T-helper 1 cell treated with Interleukin-12 subunit alpha and Interleukin-12 subunit beta and Interleukin-4 antibody, amounts not matched to agents 30 μg/mL and 1 μg/mL, for 36 hours (primary cell): ENCODE data around the gene KIR3DL2.
"Not testable (repeated sequence)": the region's sequence is repeated elsewhere in the genome, so short reads cannot be mapped to it uniquely, and the experiment has no call there.

Experiments
- H3K27ac Mint-ChIP-seq: one replicate; pipeline ENCODE4 v1.8.0; 2021; ENCODE audit warnings: mild to moderate bottlenecking, mixed read lengths
- H3K27me3 Mint-ChIP-seq: one replicate; pipeline ENCODE4 v1.8.0; 2021; ENCODE audit warnings: low read depth, mixed read lengths
- H3K36me3 Mint-ChIP-seq: one replicate; pipeline ENCODE4 v1.8.0; 2021; ENCODE audit warnings: low read depth, mixed read lengths
- H3K4me1 Mint-ChIP-seq: one replicate; pipeline ENCODE4 v1.8.0; 2021; ENCODE audit warnings: low read depth, mixed read lengths
- H3K4me3 Mint-ChIP-seq: one replicate; pipeline ENCODE4 v1.8.0; 2021; ENCODE audit warnings: mild to moderate bottlenecking, moderate library complexity, mixed read lengths
- H3K9me3 Mint-ChIP-seq: one replicate; pipeline ENCODE4 v1.8.0; 2021; ENCODE audit warnings: mixed read lengths

The KIR3DL2 gene

GRCh38 chr19:54850061-54850640 is at the start of gene KIR3DL2:
Gene KIR3DL2 (plus strand): TSS chr19:54850443. CDS start chr19:54850476, 33 bp downstream.
- H3K36me3 Mint-ChIP-seq, H3K4me1 Mint-ChIP-seq, H3K27me3 Mint-ChIP-seq, H3K4me3 Mint-ChIP-seq, H3K27ac Mint-ChIP-seq, H3K9me3 Mint-ChIP-seq: not testable (repeated sequence)

GRCh38 chr19:54803410-54803809 is 46.8 kb upstream of the KIR3DL2 start, which contains the start of gene KIR2DL4:
Gene KIR2DL4 (plus strand): TSS chr19:54803610. CDS start chr19:54803652, 42 bp downstream.
- H3K27me3 Mint-ChIP-seq = peaks cover 6% of the 10 kb centered on the region
- H3K4me3 Mint-ChIP-seq = no peak within 1 kb of the TSS
- no peaks in the 10 kb centered on the region for H3K4me1 Mint-ChIP-seq
- H3K36me3 Mint-ChIP-seq = no peaks in the 10 kb centered on the region
- no peaks in the 10 kb centered on the region for H3K9me3 Mint-ChIP-seq
- no peak within 1 kb of the TSS for H3K27ac Mint-ChIP-seq

- peaks cover 6% of the 10 kb centered on the region for H3K27me3 Mint-ChIP-seq
- H3K4me1 Mint-ChIP-seq = no peaks in the 10 kb centered on the region
- no peaks in the 10 kb centered on the region for H3K9me3 Mint-ChIP-seq
- H3K36me3 Mint-ChIP-seq = no peaks in the 10 kb centered on the region
- no peak overlapping the region for H3K4me3 Mint-ChIP-seq
- no peak overlapping the region for H3K27ac Mint-ChIP-seq
Observed at GRCh38 chr19:54804101-54804500, 46.1 kb upstream of the KIR3DL2 start.

GRCh38 chr19:54804571-54804970 is 45.7 kb upstream of the KIR3DL2 start:
- no peaks in the 10 kb centered on the region for H3K9me3 Mint-ChIP-seq
- H3K36me3 Mint-ChIP-seq = no peaks in the 10 kb centered on the region
- no peak overlapping the region for H3K27ac Mint-ChIP-seq
- H3K4me1 Mint-ChIP-seq = no peaks in the 10 kb centered on the region
- no peak overlapping the region for H3K4me3 Mint-ChIP-seq
- peaks cover 6% of the 10 kb centered on the region for H3K27me3 Mint-ChIP-seq

- no peaks in the 10 kb centered on the region for H3K36me3 Mint-ChIP-seq
- H3K27me3 Mint-ChIP-seq = peaks cover 6% of the 10 kb centered on the region
- H3K27ac Mint-ChIP-seq = no peak overlapping the region
- H3K4me3 Mint-ChIP-seq = no peak overlapping the region
- peaks cover 6% of the 10 kb centered on the region for H3K9me3 Mint-ChIP-seq
- H3K4me1 Mint-ChIP-seq = no peaks in the 10 kb centered on the region
Observed at GRCh38 chr19:54805665-54806515, 44.4 kb upstream of the KIR3DL2 start.

GRCh38 chr19:54806516-54806838 is 43.8 kb upstream of the KIR3DL2 start:
- H3K27me3 Mint-ChIP-seq = peaks cover 6% of the 10 kb centered on the region

GRCh38 chr19:54814571-54814970 is 35.7 kb upstream of the KIR3DL2 start:
- not testable (repeated sequence) for H3K36me3 Mint-ChIP-seq, H3K27ac Mint-ChIP-seq, H3K9me3 Mint-ChIP-seq, H3K27me3 Mint-ChIP-seq, H3K4me3 Mint-ChIP-seq, H3K4me1 Mint-ChIP-seq

More at GRCh38 chr19:54806516-54806838, 43.8 kb upstream of the KIR3DL2 start:
- Mint-ChIP-seq H3K27ac (no peak overlapping the region), H3K9me3 (peaks cover 6% of the 10 kb centered on the region), H3K4me3 (no peak overlapping the region), H3K36me3 (no peaks in the 10 kb centered on the region), H3K4me1 (no peaks in the 10 kb centered on the region)

- not testable (repeated sequence) for H3K36me3 Mint-ChIP-seq, H3K4me1 Mint-ChIP-seq, H3K27me3 Mint-ChIP-seq, H3K4me3 Mint-ChIP-seq, H3K9me3 Mint-ChIP-seq, H3K27ac Mint-ChIP-seq
Observed at GRCh38 chr19:54816251-54816650, 34.0 kb upstream of the KIR3DL2 start, which contains the start of gene KIR3DL1. Gene KIR3DL1 (plus strand): TSS chr19:54816468.

- H3K4me1 Mint-ChIP-seq = no peaks in the 10 kb centered on the region
- no peaks in the 10 kb centered on the region for H3K9me3 Mint-ChIP-seq
- no peaks in the 10 kb centered on the region for H3K36me3 Mint-ChIP-seq
- H3K27me3 Mint-ChIP-seq = no peaks in the 10 kb centered on the region
- no peak overlapping the region for H3K4me3 Mint-ChIP-seq
- H3K27ac Mint-ChIP-seq = no peak overlapping the region
Observed at GRCh38 chr19:54817670-54818536, 32.3 kb upstream of the KIR3DL2 start.

GRCh38 chr19:54824416-54824815 is 25.8 kb upstream of the KIR3DL2 start:
- H3K27me3 Mint-ChIP-seq, H3K4me3 Mint-ChIP-seq, H3K27ac Mint-ChIP-seq, H3K36me3 Mint-ChIP-seq, H3K9me3 Mint-ChIP-seq, H3K4me1 Mint-ChIP-seq: not testable (repeated sequence)

GRCh38 chr19:54825326-54825725 is 24.9 kb upstream of the KIR3DL2 start:
- H3K4me3 Mint-ChIP-seq, H3K36me3 Mint-ChIP-seq, H3K27me3 Mint-ChIP-seq, H3K4me1 Mint-ChIP-seq, H3K9me3 Mint-ChIP-seq, H3K27ac Mint-ChIP-seq: not testable (repeated sequence)

GRCh38 chr19:54828064-54828463 is 22.2 kb upstream of the KIR3DL2 start:
- not testable (repeated sequence) for H3K4me3 Mint-ChIP-seq, H3K27ac Mint-ChIP-seq

GRCh38 chr19:54832496-54832895 is 17.7 kb upstream of the KIR3DL2 start, which contains the start of gene KIR2DS4:
Gene KIR2DS4 (plus strand): TSS chr19:54832676.
- H3K4me3 Mint-ChIP-seq, H3K27me3 Mint-ChIP-seq, H3K4me1 Mint-ChIP-seq, H3K9me3 Mint-ChIP-seq, H3K36me3 Mint-ChIP-seq, H3K27ac Mint-ChIP-seq: not testable (repeated sequence)

More at GRCh38 chr19:54828064-54828463, 22.2 kb upstream of the KIR3DL2 start:
- not testable (repeated sequence) for H3K36me3 Mint-ChIP-seq, H3K27me3 Mint-ChIP-seq, H3K9me3 Mint-ChIP-seq, H3K4me1 Mint-ChIP-seq

GRCh38 chr19:54835126-54835525 is 15.1 kb upstream of the KIR3DL2 start:
- not testable (repeated sequence) for H3K36me3 Mint-ChIP-seq, H3K27me3 Mint-ChIP-seq, H3K4me3 Mint-ChIP-seq, H3K4me1 Mint-ChIP-seq, H3K9me3 Mint-ChIP-seq, H3K27ac Mint-ChIP-seq

GRCh38 chr19:54837522-54837921 is 12.7 kb upstream of the KIR3DL2 start:
- H3K4me3 Mint-ChIP-seq, H3K27ac Mint-ChIP-seq, H3K9me3 Mint-ChIP-seq, H3K36me3 Mint-ChIP-seq, H3K4me1 Mint-ChIP-seq, H3K27me3 Mint-ChIP-seq: not testable (repeated sequence)
